ENCODE measurements around the gene MAN1B1.

MAN1B1 gene

GRCh38 chr9:137078701-137079400 is 7.9 kb upstream of the MAN1B1 start:
- no peak for TF ChIP-seq REST (IDR thresholded peaks at IDR 0.05; ENCODE audit: insufficient read depth in 1 of 2, low read depth in 2 of 2, low read length in 2 of 2)

- TF ChIP-seq FOXP2 (optimal IDR thresholded peaks at IDR 0.05; ENCODE audit: borderline replicate concordance, extremely low read depth, extremely low read length, insufficient read depth), result no peak
- TF ChIP-seq POLR2AphosphoS5 (IDR thresholded peaks at IDR 0.05; ENCODE audit: low read depth, low read length), result no peak
Measured at GRCh38 chr9:137079401-137079787, 7.4 kb upstream of the MAN1B1 start.

- no peak for TF ChIP-seq POLR2AphosphoS5 (IDR thresholded peaks at IDR 0.05; ENCODE audit: low read depth, low read length)
- TF ChIP-seq FOXP2 (optimal IDR thresholded peaks at IDR 0.05; ENCODE audit: borderline replicate concordance, extremely low read depth, extremely low read length, insufficient read depth), result no peak
- TF ChIP-seq SIN3A (IDR thresholded peaks at IDR 0.05; ENCODE audit: borderline replicate concordance, insufficient read depth, low read length), result no peak
- TF ChIP-seq REST (IDR thresholded peaks at IDR 0.05; ENCODE audit: insufficient read depth in 1 of 2, low read depth in 2 of 2, low read length in 2 of 2), result no peak
- TF ChIP-seq TAF1 (IDR thresholded peaks at IDR 0.05; ENCODE audit: borderline replicate concordance, insufficient read depth, low read length), result no peak
Measured at GRCh38 chr9:137080260-137081122, 6.3 kb upstream of the MAN1B1 start.

- TF ChIP-seq REST (IDR thresholded peaks at IDR 0.05; ENCODE audit: insufficient read depth in 1 of 2, low read depth in 2 of 2, low read length in 2 of 2), result no peak
- no peak for TF ChIP-seq TAF1 (IDR thresholded peaks at IDR 0.05; ENCODE audit: borderline replicate concordance, insufficient read depth, low read length)
- TF ChIP-seq POLR2AphosphoS5 (IDR thresholded peaks at IDR 0.05; ENCODE audit: low read depth, low read length), result no peak
- TF ChIP-seq FOXP2 (optimal IDR thresholded peaks at IDR 0.05; ENCODE audit: borderline replicate concordance, extremely low read depth, extremely low read length, insufficient read depth), result no peak
- TF ChIP-seq SIN3A (IDR thresholded peaks at IDR 0.05; ENCODE audit: borderline replicate concordance, insufficient read depth, low read length), result no peak
Measured at GRCh38 chr9:137082222-137082924, 4.4 kb upstream of the MAN1B1 start.

GRCh38 chr9:137082925-137083290 is 3.9 kb upstream of the MAN1B1 start:
- no peak for TF ChIP-seq TAF1 (IDR thresholded peaks at IDR 0.05; ENCODE audit: borderline replicate concordance, insufficient read depth, low read length)
- TF ChIP-seq POLR2AphosphoS5 (IDR thresholded peaks at IDR 0.05; ENCODE audit: low read depth, low read length), result no peak
- TF ChIP-seq FOXP2 (optimal IDR thresholded peaks at IDR 0.05; ENCODE audit: borderline replicate concordance, extremely low read depth, extremely low read length, insufficient read depth), result no peak
- no peak for TF ChIP-seq REST (IDR thresholded peaks at IDR 0.05; ENCODE audit: insufficient read depth in 1 of 2, low read depth in 2 of 2, low read length in 2 of 2)
- TF ChIP-seq SIN3A (IDR thresholded peaks at IDR 0.05; ENCODE audit: borderline replicate concordance, insufficient read depth, low read length), result no peak
